KOPT-K1 (cell line): ENCODE measurements around the gene CDNF.

ENCODE experiments used
- H3K27ac ChIP-seq: fragments of 200-600 bp; sonication (generic); 2 replicates; pipeline ENCODE4 v1.5.1; 2016; ENCODE audit warnings: antibody characterized with exemption, mild to moderate bottlenecking, low read depth, low read length; ENCODE audit not compliant: poor library complexity, severe bottlenecking
- H3K36me3 ChIP-seq: fragments of 200-600 bp; sonication (generic); 2 replicates; pipeline ENCODE4 v1.5.1; 2017; ENCODE audit warnings: antibody characterized with exemption, mild to moderate bottlenecking, low read length, moderate library complexity; ENCODE audit not compliant: insufficient read depth
- H3K9me3 ChIP-seq: fragments of 200-600 bp; sonication (generic); 2 replicates; pipeline ENCODE4 v1.5.1; 2017; ENCODE audit warnings: antibody characterized with exemption, low read length, mild to moderate bottlenecking; ENCODE audit not compliant: insufficient read depth, poor library complexity, severe bottlenecking

CDNF gene

DNA sequence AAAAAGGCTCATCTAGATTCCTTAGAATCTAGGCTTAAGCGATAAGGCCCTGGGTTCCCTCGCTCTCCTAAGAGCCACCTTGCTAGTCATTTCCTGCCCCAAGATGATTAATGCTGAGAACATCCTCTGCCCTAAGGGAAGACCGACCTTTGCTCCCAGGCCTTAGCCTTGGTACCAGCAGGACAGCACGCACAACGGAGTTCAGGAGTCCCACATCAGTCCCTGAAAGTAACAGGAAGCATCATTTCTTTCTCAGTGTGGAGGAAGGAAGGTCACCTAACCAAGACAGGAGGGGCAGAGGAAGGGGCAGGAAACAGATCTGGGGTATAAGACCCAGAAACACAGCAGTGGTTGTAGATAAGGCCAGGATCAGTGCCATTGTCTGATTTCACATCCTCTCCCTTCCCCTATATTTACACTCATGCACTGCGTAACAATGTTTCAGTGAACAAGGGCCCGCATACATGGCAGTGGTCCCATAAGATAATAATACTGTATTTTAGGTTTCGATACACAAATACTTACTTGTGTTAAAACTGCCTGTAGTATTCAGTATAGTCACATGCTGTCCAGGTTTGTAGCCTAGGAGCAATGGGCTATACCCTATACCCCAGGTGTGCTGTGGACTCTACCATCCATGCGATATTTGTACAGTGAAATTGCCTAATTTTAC lies 55.0 kb downstream of the CDNF start:
- no peak overlapping the region for H3K27ac ChIP-seq
- no peaks in the 10 kb centered on the region for H3K36me3 ChIP-seq
- peaks cover 6% of the 10 kb centered on the region for H3K9me3 ChIP-seq

DNA sequence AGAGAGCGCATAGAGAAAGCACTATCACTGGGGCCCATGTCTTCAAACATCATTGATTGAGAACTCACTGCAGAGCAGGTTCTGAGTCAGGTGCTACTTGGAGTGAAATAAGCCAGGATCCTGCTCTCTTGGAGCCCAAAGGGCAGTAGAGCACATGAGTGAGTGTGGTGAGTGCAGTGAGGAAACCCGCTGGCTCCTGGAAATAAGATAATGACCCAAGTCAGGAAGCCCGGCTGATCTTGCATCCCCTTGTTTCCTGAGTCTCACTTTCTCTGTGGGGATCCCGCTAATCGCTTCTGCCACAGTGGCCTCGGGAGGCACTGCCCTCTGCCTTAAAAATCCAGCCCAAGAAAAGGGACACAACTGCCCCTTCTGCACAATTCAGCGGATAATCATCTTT lies 56.1 kb downstream of the CDNF start:
- Histone ChIP-seq H3K9me3 (peaks cover 6% of the 10 kb centered on the region), H3K27ac (no peak overlapping the region), H3K36me3 (no peaks in the 10 kb centered on the region)

DNA sequence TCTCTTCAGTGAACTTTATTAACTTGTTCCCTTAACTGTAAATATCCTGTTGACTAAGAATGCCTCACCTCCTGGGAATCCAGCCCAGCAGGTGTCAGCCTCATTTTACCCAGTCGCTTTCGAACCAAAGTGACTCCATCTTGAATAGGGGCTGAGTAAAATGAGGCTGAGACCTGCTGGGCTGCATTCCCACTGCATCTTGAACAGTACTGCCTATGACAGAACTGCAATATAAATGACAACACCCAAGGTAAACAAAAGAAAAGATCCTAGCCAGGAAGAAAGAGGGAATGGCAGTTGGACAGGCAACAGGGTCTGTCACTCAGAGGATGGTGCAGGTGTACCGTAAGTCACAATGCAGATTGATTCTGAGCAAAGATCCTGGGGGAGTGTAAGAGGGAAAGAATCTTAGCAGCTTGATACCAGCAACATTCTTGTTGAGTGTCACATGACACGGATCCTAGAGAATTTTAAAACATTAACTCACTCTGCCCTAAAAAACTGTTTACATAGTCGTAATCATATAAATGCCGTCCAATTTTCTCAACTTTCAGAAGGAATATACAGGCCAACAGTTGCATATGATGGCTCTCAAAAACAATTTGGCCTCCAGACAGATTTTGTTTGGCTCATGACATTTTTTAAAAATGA lies 58.7 kb downstream of the CDNF start:
- Histone ChIP-seq H3K27ac (no peak overlapping the region), H3K36me3 (no peaks in the 10 kb centered on the region), H3K9me3 (no peaks in the 10 kb centered on the region)

DNA sequence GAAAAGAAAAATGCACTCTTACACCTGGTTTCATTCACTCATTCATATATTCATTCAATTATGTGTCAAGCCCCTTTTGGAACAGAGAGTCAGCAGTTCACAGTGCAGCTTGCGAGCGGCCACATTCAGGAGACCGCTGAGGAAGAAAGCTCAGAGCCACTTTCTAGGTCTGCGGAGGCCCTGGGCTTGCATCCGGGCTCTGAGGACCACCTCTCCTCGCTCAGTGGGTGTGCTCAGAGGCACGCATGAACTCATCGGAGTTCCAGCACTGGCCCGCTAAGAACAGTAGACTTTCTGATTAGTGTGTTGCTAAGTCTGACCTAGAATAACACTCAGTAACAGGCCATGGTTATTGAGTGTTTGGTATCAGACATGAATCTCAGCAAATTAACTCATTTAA lies 61.3 kb downstream of the CDNF start:
- Histone ChIP-seq H3K9me3 (no peaks in the 10 kb centered on the region), H3K36me3 (no peaks in the 10 kb centered on the region), H3K27ac (no peak overlapping the region)

DNA sequence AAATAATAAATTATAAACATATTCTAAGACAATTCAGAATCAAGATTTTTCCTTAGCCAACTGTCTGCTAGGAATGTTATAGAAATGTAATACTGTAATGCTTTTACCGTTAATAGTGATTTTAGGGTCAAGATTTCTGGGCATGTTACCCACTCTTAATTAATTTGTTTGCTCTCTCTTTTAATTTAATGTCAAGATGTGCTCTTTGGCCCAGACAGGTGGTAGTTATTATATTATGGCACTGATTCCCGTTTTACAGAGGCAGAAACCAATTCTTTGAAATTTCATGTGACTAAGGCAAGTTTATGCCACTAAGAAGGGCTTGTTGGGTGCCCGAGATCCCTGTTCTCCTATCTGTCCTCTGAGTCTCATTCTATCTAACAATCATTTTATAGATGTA lies 62.2 kb downstream of the CDNF start:
- Histone ChIP-seq H3K36me3 (no peaks in the 10 kb centered on the region), H3K27ac (no peak overlapping the region)

DNA sequence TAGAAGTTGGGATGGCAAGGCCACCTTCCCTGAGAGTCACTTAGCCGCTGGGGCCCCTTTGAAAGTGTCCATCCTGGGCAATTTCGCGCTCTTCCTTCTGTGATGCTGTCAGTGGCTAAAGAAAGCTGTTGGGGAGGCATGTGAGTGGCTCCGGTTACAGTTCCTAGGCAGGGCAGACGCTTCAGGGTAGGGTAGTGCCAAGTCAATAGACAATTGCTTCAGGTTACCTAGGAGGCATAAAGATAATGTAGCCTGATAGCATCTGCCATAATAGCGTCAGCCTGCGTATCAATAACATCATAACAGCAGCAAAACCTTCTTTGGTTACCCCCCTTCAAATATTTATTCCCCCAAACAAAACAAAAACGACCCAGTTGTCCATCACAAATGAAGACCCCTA lies 63.0 kb downstream of the CDNF start, which contains the start of gene FAM107B:
FAM107B (minus strand) TSS at position 101 of the 400 bp plus-strand sequence. CDS start 234 bp downstream, outside the sequence.
- no peak within 1 kb of the TSS for H3K27ac ChIP-seq

More for the DNA sequence above, 62.2 kb downstream of the CDNF start:
- no peaks in the 10 kb centered on the region for H3K9me3 ChIP-seq

DNA sequence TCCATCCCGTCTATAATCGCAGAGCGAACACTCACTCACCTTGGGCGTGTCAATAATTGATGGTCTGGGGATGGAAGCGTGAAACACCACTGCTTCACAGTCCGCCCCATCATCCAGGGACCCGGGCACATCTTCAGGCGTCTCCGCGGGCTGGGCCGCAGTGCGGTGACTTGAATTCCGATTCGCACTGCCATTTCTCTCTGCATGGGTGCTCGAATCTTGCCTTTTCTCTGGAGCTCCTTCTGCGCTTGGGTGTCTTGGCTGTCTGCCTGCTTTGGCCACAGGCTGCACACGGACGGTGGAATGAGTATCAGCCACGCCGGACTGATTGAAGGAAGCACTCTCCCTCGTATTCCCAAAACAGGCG lies 63.6 kb downstream of the CDNF start:
- no peak overlapping the region for H3K27ac ChIP-seq
- no peaks in the 10 kb centered on the region for H3K36me3 ChIP-seq
- no peaks in the 10 kb centered on the region for H3K9me3 ChIP-seq

More for the DNA sequence above, 63.0 kb downstream of the CDNF start, which contains the start of gene FAM107B:
- Histone ChIP-seq H3K36me3 (no peaks in the 10 kb centered on the region), H3K9me3 (no peaks in the 10 kb centered on the region)

DNA sequence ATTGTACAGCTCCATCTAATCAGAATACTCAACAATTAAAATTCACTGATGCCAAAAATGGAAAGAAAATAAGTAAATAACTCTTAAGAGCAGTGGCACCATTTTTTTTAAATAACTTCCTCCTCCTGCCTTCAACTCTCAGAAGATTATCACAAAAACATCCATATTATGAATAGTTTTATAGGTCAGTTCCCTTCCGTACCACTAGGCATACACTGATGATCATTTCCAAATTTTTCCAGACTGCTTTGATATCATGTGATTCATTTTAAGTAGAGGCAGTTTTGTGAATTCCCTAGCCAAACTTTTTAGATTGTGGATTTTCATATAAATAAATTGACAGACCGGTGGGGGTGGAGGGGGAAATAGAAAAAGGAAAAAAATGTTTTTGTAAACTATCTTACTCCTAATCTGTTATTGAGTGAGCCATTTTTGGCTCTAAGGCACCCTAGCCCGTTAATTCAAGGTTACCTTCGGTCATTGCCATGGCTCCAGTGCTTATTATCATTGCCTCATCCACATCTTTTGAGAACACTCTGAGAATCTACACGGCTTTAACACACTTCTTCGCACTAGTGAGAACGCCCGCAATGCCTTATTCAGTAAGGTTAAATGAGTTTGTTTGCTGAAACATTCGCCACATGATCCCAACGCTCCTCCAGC lies 64.2 kb downstream of the CDNF start:
- Histone ChIP-seq H3K36me3 (no peaks in the 10 kb centered on the region), H3K9me3 (no peaks in the 10 kb centered on the region), H3K27ac (no peak overlapping the region)

DNA sequence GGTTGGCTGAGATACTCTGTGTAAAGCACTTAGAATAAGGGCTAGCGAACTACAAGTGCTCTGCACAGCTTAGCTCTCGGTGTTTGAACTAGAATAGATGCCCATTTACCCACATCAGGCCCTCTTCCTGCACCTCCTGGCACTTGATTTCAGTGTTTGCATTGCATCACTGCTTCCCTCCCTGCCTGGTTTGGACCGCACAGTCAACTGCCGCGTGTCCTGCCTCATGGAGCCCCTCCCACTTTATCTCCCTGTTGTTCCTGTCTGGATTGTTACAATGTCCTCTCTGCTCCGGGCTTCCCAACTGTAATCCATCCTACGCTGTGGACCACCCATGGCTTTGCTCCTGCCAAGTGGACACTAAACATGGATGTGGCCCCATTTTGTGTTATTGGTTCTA lies 65.4 kb downstream of the CDNF start:
- no peaks in the 10 kb centered on the region for H3K36me3 ChIP-seq
- H3K9me3 ChIP-seq: no peaks in the 10 kb centered on the region
- no peak overlapping the region for H3K27ac ChIP-seq

DNA sequence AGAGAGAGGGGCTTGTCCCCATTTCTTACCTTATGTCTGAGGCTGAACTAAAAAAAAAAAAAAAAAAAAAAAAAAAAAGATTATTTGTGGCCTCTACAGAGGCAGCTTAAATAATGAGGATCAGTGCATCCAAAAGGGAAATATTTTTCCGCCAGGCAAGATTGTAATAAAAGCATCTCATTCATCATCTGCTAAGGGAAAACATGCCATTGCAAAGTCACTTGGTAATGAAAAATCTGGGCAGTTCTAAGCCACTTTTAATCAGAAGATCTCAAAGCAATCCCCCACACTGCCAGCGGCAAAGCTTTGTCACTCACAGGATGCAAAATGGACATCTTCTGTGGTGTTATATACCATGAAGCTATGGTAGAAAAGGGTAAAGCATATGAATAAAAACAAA lies 66.9 kb downstream of the CDNF start:
- H3K27ac ChIP-seq: no peak overlapping the region
- H3K36me3 ChIP-seq: no peaks in the 10 kb centered on the region

More for the DNA sequence above, 66.9 kb downstream of the CDNF start:
- H3K9me3 ChIP-seq: no peaks in the 10 kb centered on the region
